Stimulated activated memory B cell treated with anti-CD40 and anti-IgM and Interleukin-4, amounts not matched to agents 10 μg/mL and 1 μg/mL and 100 μg/mL, for 72 hours (primary cell): ENCODE results near the gene ID2.

Source experiments
- ATAC-seq: fragments of 150-1000 bp; cut with Tn5 transposase; 2 replicates; pipeline ENCODE4 v1.10.0; 2021
- H3K27ac Mint-ChIP-seq: one replicate; pipeline ENCODE4 v1.8.0; 2022; ENCODE audit warnings: mild to moderate bottlenecking, mixed read lengths
- H3K27me3 Mint-ChIP-seq: one replicate; pipeline ENCODE4 v1.8.0; 2022; ENCODE audit warnings: mixed read lengths
- H3K36me3 Mint-ChIP-seq: one replicate; pipeline ENCODE4 v1.8.0; 2022; ENCODE audit warnings: mixed read lengths
- H3K4me1 Mint-ChIP-seq: one replicate; pipeline ENCODE4 v1.8.0; 2022; ENCODE audit warnings: mixed read lengths
- H3K4me3 Mint-ChIP-seq: one replicate; pipeline ENCODE4 v1.8.0; 2022; ENCODE audit warnings: mild to moderate bottlenecking, moderate library complexity, mixed read lengths
- H3K9me3 Mint-ChIP-seq: one replicate; pipeline ENCODE4 v1.8.0; 2022; ENCODE audit warnings: mixed read lengths

Gene ID2

GRCh38 chr2:8656811-8657210, 25.0 kb upstream of the ID2 start:
- no peak for ATAC-seq
- Mint-ChIP-seq H3K27ac (no peak overlapping the region), H3K27me3 (peaks cover 77% of the 10 kb centered on the region), H3K4me1 (peaks cover 6% of the 10 kb centered on the region), H3K9me3 (no peaks in the 10 kb centered on the region), H3K36me3 (no peaks in the 10 kb centered on the region), H3K4me3 (no peak overlapping the region)

GRCh38 chr2:8657423-8658062, 24.3 kb upstream of the ID2 start:
- Mint-ChIP-seq H3K36me3 (no peaks in the 10 kb centered on the region), H3K27me3 (peaks cover 78% of the 10 kb centered on the region), H3K27ac (no peak overlapping the region), H3K4me1 (peaks cover 6% of the 10 kb centered on the region), H3K9me3 (no peaks in the 10 kb centered on the region), H3K4me3 (no peak overlapping the region)
- peak; percentile 47 for ATAC-seq

DNA sequence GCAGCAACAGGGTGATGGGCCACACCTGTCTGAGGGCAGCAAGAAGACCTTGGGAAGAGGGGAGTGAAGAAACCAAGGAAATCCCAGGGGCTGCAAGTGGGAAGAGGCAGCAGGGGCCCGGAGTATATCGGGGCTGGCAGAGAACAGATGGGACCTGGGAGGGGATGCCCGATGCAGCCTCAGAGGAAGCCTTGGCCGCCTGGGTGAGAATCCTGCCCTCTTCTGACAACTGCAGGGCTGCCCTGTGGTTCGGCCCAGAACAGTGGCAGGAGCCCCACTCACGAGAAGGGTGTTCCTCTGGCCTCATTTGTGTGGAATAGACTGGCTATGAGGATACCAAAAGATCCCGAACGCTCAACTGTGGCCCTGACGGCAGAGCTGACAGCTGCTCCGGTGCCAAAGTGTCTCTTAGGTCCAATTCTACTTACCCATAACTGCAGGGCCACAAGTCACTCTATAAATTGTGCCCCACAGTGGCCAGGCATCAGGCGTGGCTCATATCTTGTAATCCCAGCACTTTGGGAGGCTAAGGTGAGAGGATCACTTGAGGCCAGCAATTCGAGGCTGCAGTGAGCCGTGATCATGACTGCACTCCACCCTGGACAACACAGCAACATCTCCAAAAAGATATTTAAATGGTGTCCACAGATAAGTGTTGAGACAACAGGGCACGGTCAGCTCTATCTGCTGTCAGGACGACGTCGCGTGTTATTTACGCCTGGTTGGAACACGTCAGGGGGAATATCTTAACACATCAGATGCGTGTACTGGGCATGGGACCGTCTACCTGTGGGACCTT, 23.6 kb upstream of the ID2 start:
- H3K9me3 Mint-ChIP-seq: no peaks in the 10 kb centered on the region
- H3K27ac Mint-ChIP-seq: no peak overlapping the region
- ATAC-seq: no peak
- H3K36me3 Mint-ChIP-seq: no peaks in the 10 kb centered on the region
- H3K4me1 Mint-ChIP-seq: peaks cover 4% of the 10 kb centered on the region
- H3K27me3 Mint-ChIP-seq: peaks cover 86% of the 10 kb centered on the region
- H3K4me3 Mint-ChIP-seq: no peak overlapping the region

- Mint-ChIP-seq H3K36me3 (no peaks in the 10 kb centered on the region), H3K27me3 (peaks cover 84% of the 10 kb centered on the region), H3K9me3 (no peaks in the 10 kb centered on the region), H3K27ac (no peak overlapping the region), H3K4me1 (no peaks in the 10 kb centered on the region), H3K4me3 (no peak overlapping the region)
- ATAC-seq: no peak
Measured at GRCh38 chr2:8659092-8659734, 22.6 kb upstream of the ID2 start.

DNA sequence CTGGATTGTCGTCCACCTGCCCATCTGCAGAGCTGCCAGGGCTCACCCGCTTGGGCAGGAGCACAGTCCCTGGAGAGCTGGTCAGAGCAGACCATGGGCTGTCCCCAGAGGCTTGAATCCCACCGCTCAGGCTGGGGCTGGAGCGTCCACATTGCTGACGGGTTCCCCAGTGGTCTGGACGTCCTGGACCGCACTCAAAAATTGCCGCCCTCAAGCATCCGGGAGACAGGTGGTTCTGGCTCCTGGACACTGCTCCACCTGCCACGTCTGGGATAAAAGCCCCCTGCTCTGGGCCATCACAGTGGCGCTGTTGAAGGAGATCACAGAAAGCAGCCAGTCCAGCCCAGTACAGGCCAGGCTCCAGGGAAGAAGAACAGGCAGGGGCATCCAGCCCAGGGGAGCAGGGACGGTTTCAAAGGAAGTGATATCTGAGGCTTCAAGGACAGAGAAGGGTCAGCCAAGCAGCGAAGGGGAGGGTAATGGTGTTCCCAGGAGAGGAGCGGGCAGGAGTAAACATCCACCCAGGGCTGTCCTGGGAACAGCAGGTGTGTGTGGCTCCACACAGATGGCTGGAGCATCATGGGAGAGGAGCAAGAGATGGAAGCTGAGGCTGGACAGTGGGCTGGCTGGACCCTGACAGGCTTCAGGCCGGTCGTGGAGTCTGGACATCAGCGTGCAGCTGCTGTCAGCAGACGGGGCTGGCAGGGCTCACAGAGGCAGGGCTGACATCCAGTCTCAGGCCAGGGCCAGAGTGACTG, 21.9 kb upstream of the ID2 start:
- Mint-ChIP-seq H3K4me3 (no peak overlapping the region), H3K4me1 (no peaks in the 10 kb centered on the region), H3K36me3 (no peaks in the 10 kb centered on the region), H3K27ac (no peak overlapping the region), H3K27me3 (peaks cover 83% of the 10 kb centered on the region), H3K9me3 (no peaks in the 10 kb centered on the region)
- ATAC-seq: no peak

DNA sequence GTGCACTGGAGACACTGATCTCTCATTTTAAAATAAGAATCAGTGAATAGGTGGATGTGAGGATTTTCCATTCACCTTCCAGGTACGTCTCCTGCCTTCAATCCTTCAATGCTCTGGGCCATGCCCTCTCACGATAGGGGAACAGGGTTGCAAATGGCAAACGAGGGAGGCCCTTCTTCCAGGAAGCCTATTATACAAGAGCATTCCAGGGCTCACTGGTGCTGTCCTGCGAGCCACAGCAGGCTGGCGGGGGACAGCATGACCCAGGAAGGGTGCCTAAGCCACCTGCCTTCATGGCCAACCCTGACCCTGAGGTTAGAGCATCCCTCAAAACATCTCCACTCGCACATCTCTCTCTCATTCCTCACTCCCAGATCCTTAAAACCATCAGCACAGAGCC, 20.6 kb upstream of the ID2 start:
- Mint-ChIP-seq H3K27ac (no peak overlapping the region), H3K9me3 (no peaks in the 10 kb centered on the region), H3K4me3 (no peak overlapping the region), H3K36me3 (no peaks in the 10 kb centered on the region), H3K27me3 (peaks cover 74% of the 10 kb centered on the region), H3K4me1 (no peaks in the 10 kb centered on the region)
- ATAC-seq: no peak

GRCh38 chr2:8661736-8662135, 20.1 kb upstream of the ID2 start:
- Mint-ChIP-seq H3K36me3 (no peaks in the 10 kb centered on the region), H3K9me3 (no peaks in the 10 kb centered on the region), H3K27me3 (peaks cover 74% of the 10 kb centered on the region), H3K27ac (no peak overlapping the region), H3K4me3 (no peak overlapping the region), H3K4me1 (no peaks in the 10 kb centered on the region)
- no peak for ATAC-seq

DNA sequence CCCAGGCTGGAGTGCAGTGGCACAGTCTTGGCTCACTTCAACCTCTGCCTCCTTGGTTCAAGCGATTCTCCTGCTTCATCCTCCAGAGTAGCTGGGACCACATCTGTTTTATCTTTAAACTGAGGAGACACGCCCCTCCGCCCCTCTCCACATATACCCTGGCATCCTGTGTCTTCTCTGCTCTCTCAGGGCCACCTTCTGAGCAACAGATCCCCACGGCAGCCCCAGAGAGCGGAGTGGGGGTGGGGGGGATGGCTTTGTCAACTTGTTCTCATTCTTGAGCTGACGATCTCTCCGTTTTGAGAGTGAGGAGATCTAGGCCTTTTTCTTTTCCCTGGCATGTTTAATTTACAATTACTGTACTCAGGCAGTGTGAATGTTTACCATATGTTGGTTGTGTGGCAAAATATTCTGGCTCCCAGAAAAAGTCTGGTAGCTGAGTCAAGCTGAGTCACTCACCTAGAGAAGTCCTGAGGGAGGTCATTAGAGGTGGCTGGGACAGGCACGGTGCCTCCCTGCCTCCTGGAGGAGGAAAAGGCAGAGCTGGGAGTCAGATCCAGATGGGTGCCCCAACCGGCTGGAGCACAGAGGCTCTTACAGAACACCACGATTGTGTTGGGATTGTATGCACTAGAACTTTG, 19.5 kb upstream of the ID2 start:
- H3K36me3 Mint-ChIP-seq: no peaks in the 10 kb centered on the region
- no peaks in the 10 kb centered on the region for H3K9me3 Mint-ChIP-seq
- no peak overlapping the region for H3K27ac Mint-ChIP-seq
- H3K4me3 Mint-ChIP-seq: no peak overlapping the region
- no peaks in the 10 kb centered on the region for H3K4me1 Mint-ChIP-seq
- no peak for ATAC-seq
- peaks cover 69% of the 10 kb centered on the region for H3K27me3 Mint-ChIP-seq

DNA sequence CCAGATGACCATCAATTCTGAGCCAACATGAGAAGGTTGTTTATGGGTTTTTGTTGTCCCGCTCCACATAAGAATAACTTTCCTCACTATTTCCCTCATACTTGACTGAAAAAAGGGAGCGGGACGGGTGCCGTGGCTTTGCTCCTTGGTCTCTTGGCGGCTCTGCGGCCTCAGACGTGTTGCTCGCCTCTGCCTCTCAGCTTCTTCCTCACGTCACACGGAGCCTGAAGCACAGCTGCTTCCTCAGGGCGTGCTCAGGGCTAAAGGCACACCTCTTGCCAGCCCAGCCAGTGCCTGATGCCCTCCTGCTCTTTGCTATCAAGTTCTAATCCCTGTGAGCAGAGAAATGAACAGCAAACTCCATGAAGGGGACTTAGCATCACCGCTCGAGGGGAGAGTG, 17.9 kb upstream of the ID2 start:
- Mint-ChIP-seq H3K9me3 (no peaks in the 10 kb centered on the region), H3K4me3 (no peak overlapping the region), H3K27me3 (peaks cover 52% of the 10 kb centered on the region), H3K4me1 (no peaks in the 10 kb centered on the region), H3K27ac (no peak overlapping the region), H3K36me3 (no peaks in the 10 kb centered on the region)
- no peak for ATAC-seq

- peaks cover 26% of the 10 kb centered on the region for H3K27me3 Mint-ChIP-seq
- H3K36me3 Mint-ChIP-seq: no peaks in the 10 kb centered on the region
Measured at GRCh38 chr2:8666581-8666980, 15.3 kb upstream of the ID2 start.

DNA sequence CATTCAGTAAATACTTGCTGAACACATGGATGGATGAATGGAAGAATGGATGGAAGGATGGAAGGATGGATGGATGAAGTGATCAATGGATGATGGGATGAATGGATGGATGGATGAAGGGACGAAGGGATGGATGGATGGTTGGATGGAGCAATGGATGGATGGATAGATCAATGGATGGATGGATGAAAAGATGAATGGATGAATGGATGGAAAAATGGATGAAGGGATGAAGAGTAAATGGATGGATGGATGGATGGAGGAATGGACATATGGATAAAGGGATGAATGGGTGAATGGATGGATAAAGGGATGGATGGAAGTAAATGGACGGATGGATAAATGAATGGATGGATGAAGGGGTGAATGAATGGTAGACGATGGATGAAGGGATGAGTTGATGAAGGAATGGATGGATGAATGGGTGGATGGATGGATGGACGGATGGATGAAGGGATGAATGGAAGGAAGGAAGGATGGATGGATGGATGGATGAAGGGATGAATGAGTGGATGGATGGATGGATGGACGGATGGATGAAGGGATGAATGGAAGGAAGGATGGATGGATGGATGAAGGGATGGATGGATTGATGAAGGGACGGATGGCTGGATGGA, 13.9 kb upstream of the ID2 start:
- no peak for ATAC-seq
- no peaks in the 10 kb centered on the region for H3K9me3 Mint-ChIP-seq
- H3K36me3 Mint-ChIP-seq: no peaks in the 10 kb centered on the region
- H3K27me3 Mint-ChIP-seq: peaks cover 13% of the 10 kb centered on the region
- H3K4me1 Mint-ChIP-seq: no peaks in the 10 kb centered on the region
- no peak overlapping the region for H3K4me3 Mint-ChIP-seq
- H3K27ac Mint-ChIP-seq: no peak overlapping the region

More at GRCh38 chr2:8666581-8666980, 15.3 kb upstream of the ID2 start:
- H3K27ac Mint-ChIP-seq: no peak overlapping the region
- no peaks in the 10 kb centered on the region for H3K9me3 Mint-ChIP-seq
- H3K4me3 Mint-ChIP-seq: no peak overlapping the region
- no peaks in the 10 kb centered on the region for H3K4me1 Mint-ChIP-seq
- no peak for ATAC-seq

GRCh38 chr2:8669157-8669817, 12.6 kb upstream of the ID2 start:
- no peak for ATAC-seq
- H3K4me1 Mint-ChIP-seq: no peaks in the 10 kb centered on the region
- H3K9me3 Mint-ChIP-seq: peaks cover 9% of the 10 kb centered on the region
- no peak overlapping the region for H3K27ac Mint-ChIP-seq
- peaks cover 17% of the 10 kb centered on the region for H3K27me3 Mint-ChIP-seq
- H3K36me3 Mint-ChIP-seq: peaks cover under 1% of the 10 kb centered on the region
- no peak overlapping the region for H3K4me3 Mint-ChIP-seq

GRCh38 chr2:8670580-8670979, 11.3 kb upstream of the ID2 start:
- no peak for ATAC-seq
- Mint-ChIP-seq H3K4me3 (no peak overlapping the region), H3K27ac (no peak overlapping the region), H3K4me1 (no peaks in the 10 kb centered on the region), H3K36me3 (peaks cover 6% of the 10 kb centered on the region), H3K27me3 (peaks cover 25% of the 10 kb centered on the region), H3K9me3 (peaks cover 13% of the 10 kb centered on the region)

GRCh38 chr2:8671176-8671575, 10.7 kb upstream of the ID2 start:
- Mint-ChIP-seq H3K4me1 (no peaks in the 10 kb centered on the region), H3K27ac (no peak overlapping the region), H3K36me3 (peaks cover 6% of the 10 kb centered on the region), H3K27me3 (peaks cover 31% of the 10 kb centered on the region), H3K9me3 (peaks cover 13% of the 10 kb centered on the region), H3K4me3 (no peak overlapping the region)
- no peak for ATAC-seq
